Measurements from ENCODE around the gene SCUBE3.

DNA sequence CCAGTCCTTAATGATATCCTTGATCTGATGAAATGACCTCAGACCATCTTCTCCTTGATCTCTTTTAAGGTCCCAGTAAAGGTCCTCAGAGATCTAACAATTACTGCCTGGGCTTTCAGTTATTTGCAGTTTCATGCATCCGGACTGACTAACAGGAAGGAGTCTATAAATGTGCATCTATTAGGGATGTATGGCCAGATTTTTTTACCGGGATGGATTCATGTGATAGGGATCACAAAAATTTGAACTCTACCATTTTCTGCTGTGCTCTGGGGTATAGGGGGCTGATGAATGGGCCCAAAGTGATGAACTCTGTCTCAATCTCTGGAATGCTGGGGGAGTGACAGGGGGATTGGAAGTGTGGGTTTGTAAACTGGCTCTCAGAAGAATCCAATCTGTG, 36.2 kb upstream of the SCUBE3 start:
- TF ChIP-seq, protein P1, sequence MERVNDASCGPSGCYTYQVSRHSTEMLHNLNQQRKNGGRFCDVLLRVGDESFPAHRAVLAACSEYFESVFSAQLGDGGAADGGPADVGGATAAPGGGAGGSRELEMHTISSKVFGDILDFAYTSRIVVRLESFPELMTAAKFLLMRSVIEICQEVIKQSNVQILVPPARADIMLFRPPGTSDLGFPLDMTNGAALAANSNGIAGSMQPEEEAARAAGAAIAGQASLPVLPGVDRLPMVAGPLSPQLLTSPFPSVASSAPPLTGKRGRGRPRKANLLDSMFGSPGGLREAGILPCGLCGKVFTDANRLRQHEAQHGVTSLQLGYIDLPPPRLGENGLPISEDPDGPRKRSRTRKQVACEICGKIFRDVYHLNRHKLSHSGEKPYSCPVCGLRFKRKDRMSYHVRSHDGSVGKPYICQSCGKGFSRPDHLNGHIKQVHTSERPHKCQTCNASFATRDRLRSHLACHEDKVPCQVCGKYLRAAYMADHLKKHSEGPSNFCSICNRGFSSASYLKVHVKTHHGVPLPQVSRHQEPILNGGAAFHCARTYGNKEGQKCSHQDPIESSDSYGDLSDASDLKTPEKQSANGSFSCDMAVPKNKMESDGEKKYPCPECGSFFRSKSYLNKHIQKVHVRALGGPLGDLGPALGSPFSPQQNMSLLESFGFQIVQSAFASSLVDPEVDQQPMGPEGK (CRISPR knock-in tag; IDR thresholded peaks at IDR 0.05; ENCODE audit: borderline replicate concordance) = no peak
- no peak for TF ChIP-seq ZFP3 (CRISPR knock-in tag; IDR thresholded peaks at IDR 0.05)
- TF ChIP-seq TSHZ2 (CRISPR knock-in tag; IDR thresholded peaks at IDR 0.05) = no peak
- TF ChIP-seq ZFP30 (CRISPR knock-in tag; IDR thresholded peaks at IDR 0.05) = no peak
- no peak for TF ChIP-seq CREB5 (CRISPR knock-in tag; IDR thresholded peaks at IDR 0.05; ENCODE audit: low read depth)
- TF ChIP-seq POU6F1 (CRISPR knock-in tag; IDR thresholded peaks at IDR 0.05; ENCODE audit: borderline replicate concordance, low read depth) = no peak
- no peak for TF ChIP-seq CSDC2 (CRISPR knock-in tag; IDR thresholded peaks at IDR 0.05)

Measured in SK-N-SH treated with all-trans-retinoic acid at 6 μM for 48 hours (cell line).